H1 (cell line): ENCODE data around the gene ANKS1A. TPM values are rescaled to one million over a fixed set of nuclear protein-coding genes. Genes with fewer than 3 reads are reported as not detected.

Experiments
- BACH1 ChIP-seq: IDR thresholded peaks from 2 replicates; pipeline ENCODE4 v1.6.1; 2012; ENCODE audit warnings: low read length, improper control_type of control experiment
- SUZ12 ChIP-seq: fragments of 200-600 bp; sonication (generic); IDR thresholded peaks from 2 replicates; pipeline ENCODE4 v1.6.1; 2012; ENCODE audit warnings: mild to moderate bottlenecking, inconsistent platforms, low read length, moderate library complexity, mixed read lengths
- polyA plus RNA-seq, 7 experiments: library from polyadenylated mRNA; depleted of rRNA in 3 of 7; stranded (reverse) in 5 of 7; unstranded in 2 of 7; fragments of >200 nt in 5 of 7; fragments of 200-250 nt in 2 of 7; gene quantifications; 1 replicate in 5 of 7; 2 replicates in 1 of 7; 4 replicates in 1 of 7; pipeline versions ENCODE4 v1.2.1 to v1.2.3, GENCODE V29; 2011 to 2013; ENCODE audit warnings: missing spikeins in 2 of 7, mixed read lengths in 2 of 7
- total RNA-seq: library from RNA; stranded (reverse); fragmentation: NEBNext Ultra II Directional; extraction: Animal tissue kit (Norgen Biotek cat#: 25700); gene quantifications from 2 replicates; pipeline ENCODE4 v1.2.1, GENCODE V29; 2021

Gene ANKS1A
- total and polyA plus RNA-seq, 2 of the 8 experiments (the other 6 are each of a cell fraction or from before 2014, with no cell fraction given), result 9.8 to 30.9 TPM

GRCh38 chr6:35064290-35064689, 175.2 kb downstream of the ANKS1A start (continued):
- TF ChIP-seq SUZ12, result no peak
- TF ChIP-seq BACH1, result no peak
